ENCODE measurements around the gene CTU2. TPM values are rescaled to one million over a fixed set of nuclear protein-coding genes. Genes with fewer than 3 reads are reported as not detected.

The CTU2 gene
- total RNA-seq, 1 donor from 2014 or later = 4.2 TPM

GRCh38 chr16:88759976-88760350 is 53.7 kb downstream of the CTU2 start:
- H3K27me3 ChIP-seq = no peaks in the 10 kb centered on the region
- H3K9me3 ChIP-seq = no peaks in the 10 kb centered on the region
- intact Hi-C loops (cut with DNase I) = no loop called here
- no peak for TF ChIP-seq CTCF (IDR thresholded peaks at IDR 0.05)
- peaks cover 0 to 5% of the 10 kb centered on the region in 2 donors for H3K36me3 ChIP-seq
- H3K4me1 ChIP-seq = no peaks in the 10 kb centered on the region
- no peak overlapping the region for H3K4me3 ChIP-seq
- no peak for DNase-seq (ENCODE audit: low spot score in 2 of 2)
- H3K27ac ChIP-seq = no peak overlapping the region

GRCh38 chr16:88760424-88761142 is 54.3 kb downstream of the CTU2 start:
- Histone ChIP-seq H3K36me3 (peaks cover 0 to 5% of the 10 kb centered on the region in 2 donors), H3K4me1 (no peaks in the 10 kb centered on the region), H3K4me3 (no peak overlapping the region), H3K27ac (no peak overlapping the region), H3K9me3 (no peaks in the 10 kb centered on the region), H3K27me3 (no peaks in the 10 kb centered on the region)
- intact Hi-C loops (cut with DNase I) = no loop called here
- TF ChIP-seq CTCF (IDR thresholded peaks at IDR 0.05) = no peak
- DNase-seq (ENCODE audit: low spot score in 2 of 2) = no peak

GRCh38 chr16:88761143-88761534 is 54.8 kb downstream of the CTU2 start:
- DNase-seq (ENCODE audit: low spot score in 2 of 2) = no peak
- H3K36me3 ChIP-seq = peaks cover 0 to 5% of the 10 kb centered on the region in 2 donors
- no peaks in the 10 kb centered on the region for H3K9me3 ChIP-seq
- no peaks in the 10 kb centered on the region for H3K27me3 ChIP-seq
- TF ChIP-seq CTCF (IDR thresholded peaks at IDR 0.05) = no peak
- intact Hi-C loops (cut with DNase I) = no loop called here
- H3K4me1 ChIP-seq = no peaks in the 10 kb centered on the region
- no peak overlapping the region for H3K4me3 ChIP-seq
- H3K27ac ChIP-seq = no peak overlapping the region

GRCh38 chr16:88761830-88762229 is 55.5 kb downstream of the CTU2 start:
- Histone ChIP-seq H3K27ac (no peak overlapping the region), H3K27me3 (no peaks in the 10 kb centered on the region), H3K4me1 (no peaks in the 10 kb centered on the region), H3K4me3 (no peak overlapping the region), H3K36me3 (peaks cover 0 to 5% of the 10 kb centered on the region in 2 donors), H3K9me3 (no peaks in the 10 kb centered on the region)
- DNase-seq (ENCODE audit: low spot score in 2 of 2) = no peak
- intact Hi-C loops (cut with DNase I) = no loop called here
- no peak for TF ChIP-seq CTCF (IDR thresholded peaks at IDR 0.05)

GRCh38 chr16:88762258-88762870 is 56.1 kb downstream of the CTU2 start:
- H3K9me3 ChIP-seq = no peaks in the 10 kb centered on the region
- no peaks in the 10 kb centered on the region for H3K4me1 ChIP-seq
- intact Hi-C loops (cut with DNase I) = no loop called here
- no peaks in the 10 kb centered on the region for H3K27me3 ChIP-seq
- H3K36me3 ChIP-seq = peaks cover 0 to 5% of the 10 kb centered on the region in 2 donors
- no peak overlapping the region for H3K27ac ChIP-seq
- H3K4me3 ChIP-seq = no peak overlapping the region
- no peak for TF ChIP-seq CTCF (IDR thresholded peaks at IDR 0.05)
- DNase-seq (ENCODE audit: low spot score in 2 of 2) = no peak
